GM21515 (cell line): ENCODE results near the gene NAE1.
"Not testable (repeated sequence)": the region's sequence is repeated elsewhere in the genome, so short reads cannot be mapped to it uniquely, and the experiment has no call there.

ENCODE experiments used
- ATAC-seq: cut with Tn5 transposase; IDR thresholded peaks from one replicate; pipeline ENCODE4 v1.9.1; 2021; ENCODE audit not compliant: unreplicated experiment

NAE1 gene

GRCh38 chr16:66830422-66831404, at the start of gene NAE1:
Gene NAE1 (minus strand): TSS chr16:66830976. CDS start chr16:66830899, 77 bp downstream.
- ATAC-seq, result peak; percentile 80

- ATAC-seq, result no peak
Observed at GRCh38 chr16:66878067-66878466, 47.3 kb upstream of the NAE1 start.

GRCh38 chr16:66874079-66874775, 43.5 kb upstream of the NAE1 start:
- ATAC-seq, result no peak

GRCh38 chr16:66873685-66874055, 42.9 kb upstream of the NAE1 start:
- no peak for ATAC-seq

GRCh38 chr16:66872943-66873684, 42.3 kb upstream of the NAE1 start:
- peak; percentile 67 for ATAC-seq

GRCh38 chr16:66872559-66872942, 41.8 kb upstream of the NAE1 start:
- no peak for ATAC-seq

GRCh38 chr16:66871840-66872239, 41.1 kb upstream of the NAE1 start:
- no peak for ATAC-seq

GRCh38 chr16:66871363-66871762, 40.6 kb upstream of the NAE1 start:
- ATAC-seq, result not testable (repeated sequence)

GRCh38 chr16:66869424-66869823, 38.6 kb upstream of the NAE1 start:
- ATAC-seq, result no peak

GRCh38 chr16:66863707-66864106, 32.9 kb upstream of the NAE1 start:
- no peak for ATAC-seq

- ATAC-seq, result no peak
Observed at GRCh38 chr16:66862023-66862520, 31.3 kb upstream of the NAE1 start.

GRCh38 chr16:66859397-66860068, 28.8 kb upstream of the NAE1 start:
- no peak for ATAC-seq

GRCh38 chr16:66858740-66859396, 28.1 kb upstream of the NAE1 start:
- no peak for ATAC-seq

GRCh38 chr16:66857437-66857836, 26.7 kb upstream of the NAE1 start:
- no peak for ATAC-seq

- ATAC-seq, result no peak
Observed at GRCh38 chr16:66856801-66857200, 26.0 kb upstream of the NAE1 start.

GRCh38 chr16:66856184-66856730, 25.5 kb upstream of the NAE1 start:
- ATAC-seq, result no peak

- ATAC-seq, result no peak
Observed at GRCh38 chr16:66853261-66854139, 22.7 kb upstream of the NAE1 start.

GRCh38 chr16:66851166-66851964, 20.6 kb upstream of the NAE1 start:
- ATAC-seq, result no peak
